ENCODE measurements around the gene CLCN3. TPM values are rescaled to one million over a fixed set of nuclear protein-coding genes. Genes with fewer than 3 reads are reported as not detected.
A peak's percentile ranks its signal among the peaks of the same experiment; 100 is the strongest.

CLCN3 gene
- total and polyA plus RNA-seq, 9 of the 15 experiments (the other 6 are each of a cell fraction or from before 2014, with no cell fraction given): 12.7 to 60.6 (median 38.5) TPM

DNA sequence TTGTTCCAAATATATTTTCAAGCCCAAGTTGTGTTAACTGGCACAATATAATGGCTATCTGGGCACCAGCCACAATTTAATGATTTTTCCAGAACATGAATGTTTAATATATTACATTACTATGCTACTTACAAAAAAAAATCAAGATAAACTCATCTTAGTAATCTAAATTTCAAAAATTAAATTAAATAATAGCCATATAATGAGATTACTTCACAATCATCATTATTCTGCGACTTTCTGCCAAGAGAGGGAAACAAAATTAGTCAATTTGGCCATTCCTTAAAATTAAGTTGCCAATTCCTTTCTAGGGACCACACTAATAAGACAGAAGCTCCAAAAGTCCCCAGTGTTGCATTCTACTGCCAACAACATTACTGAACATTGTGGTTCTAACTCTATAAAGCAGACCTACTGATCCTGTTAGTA, 15.5 kb upstream of the CLCN3 start (continued):
- no peak for TF ChIP-seq BRD4 (IDR thresholded peaks at IDR 0.05)
- no peak for TF ChIP-seq KAT7 (CRISPR knock-in tag; IDR thresholded peaks at IDR 0.05; ENCODE audit: borderline replicate concordance)
- TF ChIP-seq ZNF277 (CRISPR knock-in tag; IDR thresholded peaks at IDR 0.05; ENCODE audit: borderline replicate concordance): no peak
- TF ChIP-seq ZBTB34 (CRISPR knock-in tag; IDR thresholded peaks at IDR 0.05): no peak
- TF ChIP-seq FOXJ2 (tag; IDR thresholded peaks at IDR 0.05): 0 out of 2 replicates have a peak, but pooled peaks have one; percentile 2
- TF ChIP-seq MLLT1 (IDR thresholded peaks at IDR 0.05): no peak
- no peak for TF ChIP-seq BRF2 (IDR thresholded peaks at IDR 0.05; ENCODE audit: borderline replicate concordance, insufficient read depth, insufficient read length)
- TF ChIP-seq ZKSCAN3 (CRISPR knock-in tag; IDR thresholded peaks at IDR 0.05): no peak
- TF ChIP-seq ATF1 (CRISPR knock-in tag; IDR thresholded peaks at IDR 0.05): no peak
- TF ChIP-seq ATF1 (tag; IDR thresholded peaks at IDR 0.05): peak; percentile 6; the same call in 1 of the 2 replicates
- no peak for TF ChIP-seq ZFP30 (CRISPR knock-in tag; IDR thresholded peaks at IDR 0.05; ENCODE audit: borderline replicate concordance)
- no peak for TF ChIP-seq SAFB (IDR thresholded peaks at IDR 0.05; ENCODE audit: borderline replicate concordance, low read depth, low read length)
- no peak for TF ChIP-seq SNRNP70 (optimal IDR thresholded peaks at IDR 0.05; ENCODE audit: low read depth, low read length)
- no peak for TF ChIP-seq GMEB1 (CRISPR knock-in tag; IDR thresholded peaks at IDR 0.05)
- TF ChIP-seq, protein P1, sequence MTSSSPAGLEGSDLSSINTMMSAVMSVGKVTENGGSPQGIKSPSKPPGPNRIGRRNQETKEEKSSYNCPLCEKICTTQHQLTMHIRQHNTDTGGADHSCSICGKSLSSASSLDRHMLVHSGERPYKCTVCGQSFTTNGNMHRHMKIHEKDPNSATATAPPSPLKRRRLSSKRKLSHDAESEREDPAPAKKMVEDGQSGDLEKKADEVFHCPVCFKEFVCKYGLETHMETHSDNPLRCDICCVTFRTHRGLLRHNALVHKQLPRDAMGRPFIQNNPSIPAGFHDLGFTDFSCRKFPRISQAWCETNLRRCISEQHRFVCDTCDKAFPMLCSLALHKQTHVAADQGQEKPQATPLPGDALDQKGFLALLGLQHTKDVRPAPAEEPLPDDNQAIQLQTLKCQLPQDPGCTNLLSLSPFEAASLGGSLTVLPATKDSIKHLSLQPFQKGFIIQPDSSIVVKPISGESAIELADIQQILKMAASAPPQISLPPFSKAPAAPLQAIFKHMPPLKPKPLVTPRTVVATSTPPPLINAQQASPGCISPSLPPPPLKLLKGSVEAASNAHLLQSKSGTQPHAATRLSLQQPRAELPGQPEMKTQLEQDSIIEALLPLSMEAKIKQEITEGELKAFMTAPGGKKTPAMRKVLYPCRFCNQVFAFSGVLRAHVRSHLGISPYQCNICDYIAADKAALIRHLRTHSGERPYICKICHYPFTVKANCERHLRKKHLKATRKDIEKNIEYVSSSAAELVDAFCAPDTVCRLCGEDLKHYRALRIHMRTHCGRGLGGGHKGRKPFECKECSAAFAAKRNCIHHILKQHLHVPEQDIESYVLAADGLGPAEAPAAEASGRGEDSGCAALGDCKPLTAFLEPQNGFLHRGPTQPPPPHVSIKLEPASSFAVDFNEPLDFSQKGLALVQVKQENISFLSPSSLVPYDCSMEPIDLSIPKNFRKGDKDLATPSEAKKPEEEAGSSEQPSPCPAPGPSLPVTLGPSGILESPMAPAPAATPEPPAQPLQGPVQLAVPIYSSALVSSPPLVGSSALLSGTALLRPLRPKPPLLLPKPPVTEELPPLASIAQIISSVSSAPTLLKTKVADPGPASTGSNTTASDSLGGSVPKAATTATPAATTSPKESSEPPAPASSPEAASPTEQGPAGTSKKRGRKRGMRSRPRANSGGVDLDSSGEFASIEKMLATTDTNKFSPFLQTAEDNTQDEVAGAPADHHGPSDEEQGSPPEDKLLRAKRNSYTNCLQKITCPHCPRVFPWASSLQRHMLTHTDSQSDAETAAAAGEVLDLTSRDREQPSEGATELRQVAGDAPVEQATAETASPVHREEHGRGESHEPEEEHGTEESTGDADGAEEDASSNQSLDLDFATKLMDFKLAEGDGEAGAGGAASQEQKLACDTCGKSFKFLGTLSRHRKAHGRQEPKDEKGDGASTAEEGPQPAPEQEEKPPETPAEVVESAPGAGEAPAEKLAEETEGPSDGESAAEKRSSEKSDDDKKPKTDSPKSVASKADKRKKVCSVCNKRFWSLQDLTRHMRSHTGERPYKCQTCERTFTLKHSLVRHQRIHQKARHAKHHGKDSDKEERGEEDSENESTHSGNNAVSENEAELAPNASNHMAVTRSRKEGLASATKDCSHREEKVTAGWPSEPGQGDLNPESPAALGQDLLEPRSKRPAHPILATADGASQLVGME (CRISPR knock-in tag; IDR thresholded peaks at IDR 0.05): no peak
- TF ChIP-seq FOSL1 (tag; conservative IDR thresholded peaks at IDR 0.05): peak; percentile 66

Data from K562 (cell line).